ENCODE data around the gene ZFPM1.
"Not testable (repeated sequence)": the region's sequence is repeated elsewhere in the genome, so short reads cannot be mapped to it uniquely, and the experiment has no call there.

ZFPM1 gene

GRCh38 chr16:88516601-88517061 is 63.6 kb downstream of the ZFPM1 start:
- no peak for DNase-seq

GRCh38 chr16:88517208-88517774 is 64.2 kb downstream of the ZFPM1 start:
- not testable (repeated sequence) for DNase-seq

- not testable (repeated sequence) for DNase-seq
Measured at GRCh38 chr16:88518411-88519111, 65.5 kb downstream of the ZFPM1 start.

- no peak for DNase-seq
Measured at GRCh38 chr16:88519240-88519639, 66.2 kb downstream of the ZFPM1 start.

- DNase-seq, result no peak
Measured at GRCh38 chr16:88519938-88520653, 67.0 kb downstream of the ZFPM1 start.

- no peak for DNase-seq
Measured at GRCh38 chr16:88521674-88522073, 68.6 kb downstream of the ZFPM1 start.

- DNase-seq, result no peak
Measured at GRCh38 chr16:88522276-88522949, 69.3 kb downstream of the ZFPM1 start.

- no peak for DNase-seq
Measured at GRCh38 chr16:88523309-88524161, 70.5 kb downstream of the ZFPM1 start.

- no peak for DNase-seq
Measured at GRCh38 chr16:88524274-88524972, 71.3 kb downstream of the ZFPM1 start.

- no peak for DNase-seq
Measured at GRCh38 chr16:88524973-88525662, 72.0 kb downstream of the ZFPM1 start.

- no peak for DNase-seq
Measured at GRCh38 chr16:88525663-88525990, 72.5 kb downstream of the ZFPM1 start.

GRCh38 chr16:88526008-88526905 is 73.2 kb downstream of the ZFPM1 start:
- DNase-seq, result no peak

- DNase-seq, result no peak
Measured at GRCh38 chr16:88526906-88527185, 73.8 kb downstream of the ZFPM1 start.

GRCh38 chr16:88527186-88527936 is 74.3 kb downstream of the ZFPM1 start:
- DNase-seq, result peak; percentile 49

GRCh38 chr16:88527937-88528743 is 75.1 kb downstream of the ZFPM1 start:
- no peak for DNase-seq

- DNase-seq, result no peak
Measured at GRCh38 chr16:88528902-88529318, 75.8 kb downstream of the ZFPM1 start.

- no peak for DNase-seq
Measured at GRCh38 chr16:88529596-88529995, 76.5 kb downstream of the ZFPM1 start.

- DNase-seq, result no peak
Measured at GRCh38 chr16:88530051-88530857, 77.2 kb downstream of the ZFPM1 start.

All from CD4-positive, alpha-beta T cell treated with Interleukin-4 for 4 hours (primary cell).